ENCODE results near the gene MAZ. TPM values are rescaled to one million over a fixed set of nuclear protein-coding genes. Genes with fewer than 3 reads are reported as not detected.

MAZ gene
- total and polyA plus RNA-seq, 2 of the 13 experiments (the other 11 are each of a cell fraction or from before 2014, with no cell fraction given), result 203 to 277 TPM

GRCh38 chr16:29815793-29816693 lies 9.7 kb downstream of the MAZ start, which contains the start of gene PAGR1 (continued):
- TF ChIP-seq, protein P1, sequence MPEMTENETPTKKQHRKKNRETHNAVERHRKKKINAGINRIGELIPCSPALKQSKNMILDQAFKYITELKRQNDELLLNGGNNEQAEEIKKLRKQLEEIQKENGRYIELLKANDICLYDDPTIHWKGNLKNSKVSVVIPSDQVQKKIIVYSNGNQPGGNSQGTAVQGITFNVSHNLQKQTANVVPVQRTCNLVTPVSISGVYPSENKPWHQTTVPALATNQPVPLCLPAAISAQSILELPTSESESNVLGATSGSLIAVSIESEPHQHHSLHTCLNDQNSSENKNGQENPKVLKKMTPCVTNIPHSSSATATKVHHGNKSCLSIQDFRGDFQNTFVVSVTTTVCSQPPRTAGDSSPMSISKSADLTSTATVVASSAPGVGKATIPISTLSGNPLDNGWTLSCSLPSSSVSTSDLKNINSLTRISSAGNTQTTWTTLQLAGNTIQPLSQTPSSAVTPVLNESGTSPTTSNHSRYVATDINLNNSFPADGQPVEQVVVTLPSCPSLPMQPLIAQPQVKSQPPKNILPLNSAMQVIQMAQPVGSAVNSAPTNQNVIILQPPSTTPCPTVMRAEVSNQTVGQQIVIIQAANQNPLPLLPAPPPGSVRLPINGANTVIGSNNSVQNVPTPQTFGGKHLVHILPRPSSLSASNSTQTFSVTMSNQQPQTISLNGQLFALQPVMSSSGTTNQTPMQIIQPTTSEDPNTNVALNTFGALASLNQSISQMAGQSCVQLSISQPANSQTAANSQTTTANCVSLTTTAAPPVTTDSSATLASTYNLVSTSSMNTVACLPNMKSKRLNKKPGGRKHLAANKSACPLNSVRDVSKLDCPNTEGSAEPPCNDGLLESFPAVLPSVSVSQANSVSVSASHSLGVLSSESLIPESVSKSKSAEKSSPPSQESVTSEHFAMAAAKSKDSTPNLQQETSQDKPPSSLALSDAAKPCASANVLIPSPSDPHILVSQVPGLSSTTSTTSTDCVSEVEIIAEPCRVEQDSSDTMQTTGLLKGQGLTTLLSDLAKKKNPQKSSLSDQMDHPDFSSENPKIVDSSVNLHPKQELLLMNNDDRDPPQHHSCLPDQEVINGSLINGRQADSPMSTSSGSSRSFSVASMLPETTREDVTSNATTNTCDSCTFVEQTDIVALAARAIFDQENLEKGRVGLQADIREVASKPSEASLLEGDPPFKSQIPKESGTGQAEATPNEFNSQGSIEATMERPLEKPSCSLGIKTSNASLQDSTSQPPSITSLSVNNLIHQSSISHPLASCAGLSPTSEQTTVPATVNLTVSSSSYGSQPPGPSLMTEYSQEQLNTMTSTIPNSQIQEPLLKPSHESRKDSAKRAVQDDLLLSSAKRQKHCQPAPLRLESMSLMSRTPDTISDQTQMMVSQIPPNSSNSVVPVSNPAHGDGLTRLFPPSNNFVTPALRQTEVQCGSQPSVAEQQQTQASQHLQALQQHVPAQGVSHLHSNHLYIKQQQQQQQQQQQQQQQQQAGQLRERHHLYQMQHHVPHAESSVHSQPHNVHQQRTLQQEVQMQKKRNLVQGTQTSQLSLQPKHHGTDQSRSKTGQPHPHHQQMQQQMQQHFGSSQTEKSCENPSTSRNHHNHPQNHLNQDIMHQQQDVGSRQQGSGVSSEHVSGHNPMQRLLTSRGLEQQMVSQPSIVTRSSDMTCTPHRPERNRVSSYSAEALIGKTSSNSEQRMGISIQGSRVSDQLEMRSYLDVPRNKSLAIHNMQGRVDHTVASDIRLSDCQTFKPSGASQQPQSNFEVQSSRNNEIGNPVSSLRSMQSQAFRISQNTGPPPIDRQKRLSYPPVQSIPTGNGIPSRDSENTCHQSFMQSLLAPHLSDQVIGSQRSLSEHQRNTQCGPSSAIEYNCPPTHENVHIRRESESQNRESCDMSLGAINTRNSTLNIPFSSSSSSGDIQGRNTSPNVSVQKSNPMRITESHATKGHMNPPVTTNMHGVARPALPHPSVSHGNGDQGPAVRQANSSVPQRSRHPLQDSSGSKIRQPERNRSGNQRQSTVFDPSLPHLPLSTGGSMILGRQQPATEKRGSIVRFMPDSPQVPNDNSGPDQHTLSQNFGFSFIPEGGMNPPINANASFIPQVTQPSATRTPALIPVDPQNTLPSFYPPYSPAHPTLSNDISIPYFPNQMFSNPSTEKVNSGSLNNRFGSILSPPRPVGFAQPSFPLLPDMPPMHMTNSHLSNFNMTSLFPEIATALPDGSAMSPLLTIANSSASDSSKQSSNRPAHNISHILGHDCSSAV (CRISPR knock-in tag; IDR thresholded peaks at IDR 0.05; ENCODE audit: borderline replicate concordance), result no peak
- TF ChIP-seq ZNF30 (CRISPR knock-in tag; IDR thresholded peaks at IDR 0.05) (no peak), RELA (CRISPR knock-in tag; IDR thresholded peaks at IDR 0.05) (peak; percentile 69), NAIF1 (CRISPR knock-in tag; IDR thresholded peaks at IDR 0.05; ENCODE audit: borderline replicate concordance) (peak; percentile 99), GPBP1L1 (CRISPR knock-in tag; IDR thresholded peaks at IDR 0.05) (no peak), HNRNPLL (IDR thresholded peaks at IDR 0.05; ENCODE audit: low read depth, low read length, poor library complexity, severe bottlenecking) (peak; percentile 100), ZC3H13 (CRISPR knock-in tag; IDR thresholded peaks at IDR 0.05) (peak; percentile 89), FOSL1 (CRISPR knock-in tag; IDR thresholded peaks at IDR 0.05; ENCODE audit: borderline replicate concordance) (no peak; the same call in 1 of the 2 replicates), PPARG (CRISPR knock-in tag; conservative IDR thresholded peaks at IDR 0.05) (peak; percentile 51; the same call in 1 of the 2 replicates), MEIS2 (CRISPR knock-in tag; IDR thresholded peaks at IDR 0.05) (peak; percentile 16), ZNF354B (CRISPR knock-in tag; IDR thresholded peaks at IDR 0.05) (no peak), SRSF9 (IDR thresholded peaks at IDR 0.05; ENCODE audit: borderline replicate concordance, insufficient read depth, low read depth, low read length, poor library complexity, severe bottlenecking) (no peak), NFKB2 (CRISPR knock-in tag; IDR thresholded peaks at IDR 0.05; ENCODE audit: borderline replicate concordance) (peak; percentile 20; the same call in 1 of the 2 replicates), WIZ (CRISPR knock-in tag; IDR thresholded peaks at IDR 0.05) (peak; percentile 94), ZNF737 (CRISPR knock-in tag; IDR thresholded peaks at IDR 0.05; ENCODE audit: borderline replicate concordance) (no peak)
- TF ChIP-seq, protein P2, sequence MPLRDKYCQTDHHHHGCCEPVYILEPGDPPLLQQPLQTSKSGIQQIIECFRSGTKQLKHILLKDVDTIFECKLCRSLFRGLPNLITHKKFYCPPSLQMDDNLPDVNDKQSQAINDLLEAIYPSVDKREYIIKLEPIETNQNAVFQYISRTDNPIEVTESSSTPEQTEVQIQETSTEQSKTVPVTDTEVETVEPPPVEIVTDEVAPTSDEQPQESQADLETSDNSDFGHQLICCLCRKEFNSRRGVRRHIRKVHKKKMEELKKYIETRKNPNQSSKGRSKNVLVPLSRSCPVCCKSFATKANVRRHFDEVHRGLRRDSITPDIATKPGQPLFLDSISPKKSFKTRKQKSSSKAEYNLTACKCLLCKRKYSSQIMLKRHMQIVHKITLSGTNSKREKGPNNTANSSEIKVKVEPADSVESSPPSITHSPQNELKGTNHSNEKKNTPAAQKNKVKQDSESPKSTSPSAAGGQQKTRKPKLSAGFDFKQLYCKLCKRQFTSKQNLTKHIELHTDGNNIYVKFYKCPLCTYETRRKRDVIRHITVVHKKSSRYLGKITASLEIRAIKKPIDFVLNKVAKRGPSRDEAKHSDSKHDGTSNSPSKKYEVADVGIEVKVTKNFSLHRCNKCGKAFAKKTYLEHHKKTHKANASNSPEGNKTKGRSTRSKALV (CRISPR knock-in tag; IDR thresholded peaks at IDR 0.05), result peak; percentile 65; the same call in 1 of the 2 replicates

All from HepG2 (cell line).